GM12872 (cell line): Measurements from ENCODE around the gene HTR3C.
A peak's percentile ranks its signal among the peaks of the same experiment; 100 is the strongest.

Experiments
- TF ChIP-seq, protein P1 (sequence below): IDR thresholded peaks from 3 replicates; pipeline ENCODE4 v1.5.1; 2011; ENCODE audit warnings: low read depth, mild to moderate bottlenecking, low read length, moderate library complexity; ENCODE audit not compliant: insufficient read depth

HTR3C gene

DNA sequence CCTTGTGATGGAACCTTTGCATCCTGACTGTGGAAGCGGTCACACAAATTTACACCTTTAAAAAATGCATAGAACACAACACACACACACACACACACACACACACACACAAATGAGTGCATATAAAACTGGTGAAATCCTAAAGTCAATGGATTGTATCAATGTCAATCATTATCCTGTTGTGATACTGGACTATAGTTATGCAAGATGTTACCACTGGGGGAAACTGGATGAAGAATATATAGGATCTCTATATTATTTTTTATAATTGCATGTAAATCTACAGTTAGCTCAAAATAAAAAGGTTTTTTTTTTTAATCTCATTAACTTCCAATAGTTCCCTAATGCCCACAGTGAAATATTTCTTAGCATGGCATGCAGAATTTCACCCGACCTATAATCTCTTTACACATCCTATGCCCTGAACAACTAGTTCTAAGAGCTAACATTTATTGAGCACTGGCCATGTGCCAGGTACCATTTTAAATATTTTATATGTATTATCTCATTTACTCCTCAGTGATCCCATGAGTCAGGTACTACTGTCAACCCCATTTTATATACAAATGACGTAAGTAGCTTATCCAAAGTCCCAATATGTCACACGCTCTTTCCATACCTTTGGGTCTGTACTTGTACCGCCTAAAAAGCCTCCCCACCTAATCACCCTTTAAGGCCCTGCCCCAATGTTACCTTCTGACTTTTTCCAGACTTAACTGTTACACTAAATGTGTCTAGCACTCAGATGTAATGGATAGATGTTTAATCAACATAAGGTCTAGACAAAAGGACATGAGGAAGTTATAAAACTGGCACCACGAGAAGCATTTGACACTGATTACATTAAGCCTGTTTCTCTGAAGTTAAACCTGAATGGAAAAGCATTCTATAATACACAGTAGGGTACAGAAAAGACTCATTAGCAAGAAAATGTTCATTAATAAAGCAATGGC is 40.6 kb upstream of the HTR3C start:
- TF ChIP-seq, protein P1, sequence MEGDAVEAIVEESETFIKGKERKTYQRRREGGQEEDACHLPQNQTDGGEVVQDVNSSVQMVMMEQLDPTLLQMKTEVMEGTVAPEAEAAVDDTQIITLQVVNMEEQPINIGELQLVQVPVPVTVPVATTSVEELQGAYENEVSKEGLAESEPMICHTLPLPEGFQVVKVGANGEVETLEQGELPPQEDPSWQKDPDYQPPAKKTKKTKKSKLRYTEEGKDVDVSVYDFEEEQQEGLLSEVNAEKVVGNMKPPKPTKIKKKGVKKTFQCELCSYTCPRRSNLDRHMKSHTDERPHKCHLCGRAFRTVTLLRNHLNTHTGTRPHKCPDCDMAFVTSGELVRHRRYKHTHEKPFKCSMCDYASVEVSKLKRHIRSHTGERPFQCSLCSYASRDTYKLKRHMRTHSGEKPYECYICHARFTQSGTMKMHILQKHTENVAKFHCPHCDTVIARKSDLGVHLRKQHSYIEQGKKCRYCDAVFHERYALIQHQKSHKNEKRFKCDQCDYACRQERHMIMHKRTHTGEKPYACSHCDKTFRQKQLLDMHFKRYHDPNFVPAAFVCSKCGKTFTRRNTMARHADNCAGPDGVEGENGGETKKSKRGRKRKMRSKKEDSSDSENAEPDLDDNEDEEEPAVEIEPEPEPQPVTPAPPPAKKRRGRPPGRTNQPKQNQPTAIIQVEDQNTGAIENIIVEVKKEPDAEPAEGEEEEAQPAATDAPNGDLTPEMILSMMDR = no peak

DNA sequence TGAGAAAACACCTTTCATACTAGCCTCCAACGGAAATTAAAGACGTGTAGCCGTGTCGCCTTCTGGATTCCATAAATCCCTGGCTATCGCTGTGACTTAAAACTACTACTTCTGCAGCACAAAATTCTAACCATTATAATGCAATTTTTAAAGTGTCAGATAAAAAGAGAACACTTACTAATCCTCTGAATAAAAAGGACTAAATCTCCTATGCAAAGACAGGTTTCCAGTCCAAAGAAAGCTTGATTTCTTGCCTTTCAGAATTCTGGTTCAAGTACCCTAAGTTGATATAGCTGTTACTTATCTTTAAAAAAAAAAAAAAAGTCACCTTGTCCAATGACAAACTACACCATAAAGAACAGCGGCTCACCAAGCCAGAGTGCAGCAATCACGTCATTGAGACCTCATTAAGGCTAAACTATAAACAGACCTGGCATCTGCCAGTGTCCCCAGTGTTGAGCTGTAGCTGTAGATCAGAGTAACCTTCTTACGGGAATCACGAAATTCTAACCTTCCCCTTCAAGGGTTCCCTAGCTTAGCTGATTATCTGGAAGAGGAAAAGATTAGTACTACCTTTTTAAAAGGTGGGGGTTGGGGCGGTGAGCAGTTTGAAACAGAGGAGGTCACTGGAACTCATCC is 37.3 kb upstream of the HTR3C start:
- TF ChIP-seq, protein P1 = no peak

DNA sequence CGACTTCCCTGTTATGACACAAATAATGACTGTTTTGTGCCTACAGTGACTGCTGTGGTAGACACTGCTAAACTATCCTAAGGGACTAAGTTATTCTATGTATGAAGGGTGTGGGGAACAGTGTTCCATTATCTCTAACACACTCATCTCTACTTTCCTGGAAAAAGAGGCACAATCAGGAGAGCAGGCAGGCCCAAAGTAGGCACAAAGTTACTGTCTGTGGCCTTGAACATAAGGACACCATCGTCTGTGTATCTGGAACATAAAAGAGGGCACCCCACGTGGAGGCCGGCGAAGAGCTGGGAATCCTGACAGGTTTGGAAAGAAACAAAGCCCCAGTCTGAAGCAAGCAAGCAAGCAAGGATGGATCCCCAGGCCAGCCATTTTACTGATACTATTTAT is 36.7 kb upstream of the HTR3C start:
- TF ChIP-seq, protein P1 = no peak

DNA sequence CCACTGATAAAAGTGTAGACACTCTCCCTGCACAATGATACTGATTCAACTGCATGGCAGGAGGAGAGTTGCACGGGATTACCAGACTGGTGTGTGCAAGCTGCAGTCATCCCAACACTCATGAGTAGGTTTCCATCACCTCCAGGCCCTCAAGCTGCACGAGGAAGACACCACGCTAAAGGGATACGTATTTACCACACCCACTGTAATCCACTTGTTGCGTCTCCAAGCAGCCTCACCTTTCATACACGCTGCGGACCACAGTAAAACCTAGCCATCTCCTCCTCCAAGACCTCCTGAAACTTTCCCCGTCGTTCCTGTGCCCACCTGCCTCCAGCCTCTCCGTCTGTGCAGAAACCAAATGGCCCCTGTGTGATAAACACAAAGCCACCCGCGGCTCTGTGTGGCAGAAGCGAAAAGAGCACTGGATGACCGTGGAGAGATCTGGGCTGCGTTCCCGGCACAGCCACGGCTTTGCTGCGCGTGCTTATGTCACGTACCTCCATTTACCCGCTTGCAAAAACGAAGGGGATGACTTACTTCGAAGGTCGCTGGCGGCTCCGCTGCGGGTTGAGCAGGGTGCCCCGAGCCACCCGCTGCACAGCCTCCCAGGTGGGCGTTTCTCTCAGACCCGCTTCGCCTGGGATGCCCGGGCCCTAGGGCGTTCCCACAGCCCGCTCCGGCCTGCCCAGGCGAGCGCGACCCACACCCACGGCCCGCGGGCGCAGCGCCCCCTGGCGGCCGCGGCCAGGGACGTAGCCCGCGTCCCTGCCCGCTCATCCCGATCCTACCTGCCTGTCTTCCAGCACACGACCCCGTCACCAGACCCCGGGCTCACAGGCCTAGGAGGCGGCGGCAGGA is 35.8 kb upstream of the HTR3C start:
- TF ChIP-seq, protein P1 = peak; percentile 82

DNA sequence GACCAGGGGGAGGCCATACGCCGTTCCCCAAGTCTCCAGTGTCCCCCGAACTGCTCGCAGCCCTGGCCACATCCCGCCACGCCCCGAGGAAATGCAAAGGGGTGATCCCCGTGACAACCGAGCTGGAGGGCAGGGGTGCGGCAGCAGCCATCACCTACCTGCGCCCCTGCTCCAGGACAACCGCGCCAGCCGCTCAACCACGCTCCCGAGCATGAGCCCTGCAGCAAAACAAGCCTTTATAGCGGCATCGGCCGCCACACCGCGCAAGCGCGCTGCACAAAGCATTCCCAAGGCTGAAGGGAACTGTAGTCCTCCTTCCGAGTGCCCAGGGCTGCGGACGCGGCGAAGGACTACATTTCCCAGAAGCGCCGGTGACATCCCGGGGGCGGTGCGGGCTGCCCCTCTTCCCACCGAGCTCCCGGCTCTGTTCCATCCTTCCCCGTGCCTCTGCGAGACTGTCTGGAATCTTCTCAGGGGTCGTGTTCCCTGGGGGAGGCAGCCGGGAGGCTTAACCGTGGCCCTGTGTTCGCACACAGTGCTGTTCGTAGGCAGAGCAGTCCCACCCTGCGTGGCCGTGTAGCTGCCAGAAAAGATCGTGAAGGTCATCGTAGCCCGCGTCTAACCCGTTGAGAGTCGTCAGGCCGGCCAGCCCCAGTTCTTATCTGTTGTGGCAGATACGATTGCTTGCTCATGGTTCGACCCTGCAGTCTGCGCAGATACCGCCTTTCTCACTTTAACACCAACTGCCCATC is 35.0 kb upstream of the HTR3C start, which contains the start of gene ABCC5:
TSS of gene ABCC5 (minus strand) at position 213 of the 752 bp plus-strand sequence. CDS start 3,492 bp downstream, outside the sequence.
- TF ChIP-seq, protein P1 = no peak

DNA sequence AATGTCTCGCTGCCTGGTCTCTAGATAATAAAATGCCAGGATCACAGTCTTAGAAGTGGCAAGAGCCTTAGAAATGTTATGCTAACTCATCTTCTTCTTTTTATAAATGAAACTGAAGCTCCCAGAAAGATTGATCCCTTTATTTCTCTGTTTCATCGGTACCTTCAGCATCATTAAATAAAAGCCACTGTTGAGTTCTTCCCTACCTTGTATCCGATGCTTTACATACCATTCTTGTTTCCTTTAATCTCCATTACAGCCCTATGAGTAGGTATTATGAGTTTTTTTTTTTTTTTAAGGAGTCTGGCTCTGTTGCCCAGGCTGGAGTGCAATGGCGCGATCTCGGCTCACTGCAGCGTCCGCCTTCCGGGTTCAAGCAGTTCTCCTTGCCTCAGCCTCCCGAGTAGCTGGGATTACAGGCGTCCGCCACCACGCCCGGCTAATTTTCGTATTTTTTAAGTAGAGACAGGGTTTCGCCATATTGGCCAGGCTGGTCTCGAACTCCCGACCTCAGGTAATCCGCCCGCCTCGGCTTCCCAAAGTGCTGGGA is 34.3 kb upstream of the HTR3C start:
- TF ChIP-seq, protein P1 = no peak
